ENCODE measurements around the gene PCDH15.

Gene PCDH15

DNA sequence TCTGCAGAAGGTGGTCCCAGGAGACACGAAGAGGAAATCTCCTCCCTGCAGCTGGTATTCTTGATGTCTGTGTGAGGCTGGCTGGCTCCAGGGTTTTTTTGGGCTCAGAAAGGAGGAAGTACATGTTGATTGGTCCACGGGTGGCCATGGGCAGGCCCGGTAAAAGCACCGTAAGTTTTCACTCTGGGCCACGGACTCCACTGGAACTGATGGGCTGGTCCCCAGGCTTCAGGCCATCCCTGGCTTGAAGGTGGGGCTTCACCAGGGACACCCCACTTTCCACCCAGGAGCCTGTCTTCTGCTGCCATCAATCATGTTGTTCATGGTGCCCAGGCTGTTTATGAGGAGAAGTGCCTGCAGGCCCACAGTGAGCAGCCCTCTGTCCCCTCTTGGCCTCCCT is 736.8 kb downstream of the PCDH15 start:
- no peak for TF ChIP-seq POLR2A (IDR thresholded peaks at IDR 0.05; ENCODE audit: low read depth, low read length)
- no peak for FAIRE-seq

DNA sequence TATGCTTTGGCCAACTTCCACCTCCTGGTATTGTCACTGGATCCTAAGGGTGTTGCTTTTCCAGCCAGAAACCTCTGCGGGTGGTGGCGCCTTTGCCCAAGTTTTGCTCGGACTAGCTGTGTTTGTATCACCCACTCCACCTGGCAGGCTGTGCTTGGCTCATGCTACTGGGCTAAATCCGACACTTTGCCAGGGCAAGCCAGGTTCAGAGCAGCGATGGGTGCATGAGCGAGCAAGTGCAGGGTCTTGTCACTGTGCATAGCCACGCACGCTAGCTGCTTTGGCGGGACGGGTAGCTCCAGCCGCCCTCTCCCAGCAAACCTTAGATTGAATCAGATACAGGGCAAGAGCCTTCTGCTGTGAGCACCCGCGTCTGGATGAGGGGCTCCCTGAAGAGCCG is 737.5 kb downstream of the PCDH15 start:
- FAIRE-seq (no peak), DNase-seq (ENCODE audit: insufficient read length, low spot score) (no peak)
- no peak for TF ChIP-seq POLR2A (IDR thresholded peaks at IDR 0.05; ENCODE audit: low read depth, low read length)

More for the DNA sequence above, 736.8 kb downstream of the PCDH15 start:
- DNase-seq (ENCODE audit: insufficient read length, low spot score) = no peak

- FAIRE-seq (no peak), DNase-seq (ENCODE audit: insufficient read length, low spot score) (no peak)
- TF ChIP-seq POLR2A (IDR thresholded peaks at IDR 0.05; ENCODE audit: low read depth, low read length) = no peak
These were observed 740.5 kb downstream of the PCDH15 start for GRCh38 chr10:54060572-54060971.

DNA sequence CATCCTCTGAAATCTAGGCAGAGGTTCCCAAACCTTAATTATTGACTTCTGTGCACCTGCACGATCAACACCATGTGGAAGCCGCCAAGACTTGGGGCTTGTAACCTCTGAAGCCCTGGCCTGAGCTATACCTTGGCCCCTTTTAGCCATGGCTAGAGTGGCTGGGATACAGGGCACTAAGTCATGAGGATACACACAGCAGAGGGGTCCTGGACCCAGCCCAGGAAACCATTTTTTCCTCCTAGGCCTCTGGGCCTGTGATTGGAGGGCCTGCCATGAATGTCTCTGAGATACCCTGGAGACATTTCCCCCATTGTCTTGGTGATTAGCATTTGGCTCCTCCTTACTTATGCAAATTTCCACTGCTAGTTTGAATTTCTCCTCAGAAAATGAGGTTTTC is 743.7 kb downstream of the PCDH15 start:
- DNase-seq (ENCODE audit: insufficient read length, low spot score) (no peak), FAIRE-seq (no peak)
- no peak for TF ChIP-seq POLR2A (IDR thresholded peaks at IDR 0.05; ENCODE audit: low read depth, low read length)

DNA sequence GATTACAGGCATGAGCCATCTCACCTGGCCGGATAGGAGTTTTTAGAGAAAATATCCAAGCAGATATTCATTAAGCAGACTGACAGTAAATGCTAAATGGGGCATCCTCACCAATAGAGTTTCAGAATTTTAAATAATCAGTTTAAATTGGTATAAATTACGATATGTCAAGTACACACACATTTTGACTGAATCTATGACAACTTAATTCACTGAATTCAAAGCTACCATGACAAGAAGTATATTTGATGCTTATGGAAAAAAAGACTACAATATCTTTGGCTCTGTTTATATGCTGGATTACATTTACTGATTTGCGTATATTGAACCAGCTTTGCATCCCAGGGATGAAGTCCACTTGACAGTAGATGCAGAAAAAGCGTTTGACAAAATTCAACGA is 774.7 kb downstream of the PCDH15 start:
- TF ChIP-seq POLR2A (IDR thresholded peaks at IDR 0.05; ENCODE audit: low read depth, low read length) = no peak
- DNase-seq (ENCODE audit: insufficient read length, low spot score) = no peak
- no peak for FAIRE-seq

DNA sequence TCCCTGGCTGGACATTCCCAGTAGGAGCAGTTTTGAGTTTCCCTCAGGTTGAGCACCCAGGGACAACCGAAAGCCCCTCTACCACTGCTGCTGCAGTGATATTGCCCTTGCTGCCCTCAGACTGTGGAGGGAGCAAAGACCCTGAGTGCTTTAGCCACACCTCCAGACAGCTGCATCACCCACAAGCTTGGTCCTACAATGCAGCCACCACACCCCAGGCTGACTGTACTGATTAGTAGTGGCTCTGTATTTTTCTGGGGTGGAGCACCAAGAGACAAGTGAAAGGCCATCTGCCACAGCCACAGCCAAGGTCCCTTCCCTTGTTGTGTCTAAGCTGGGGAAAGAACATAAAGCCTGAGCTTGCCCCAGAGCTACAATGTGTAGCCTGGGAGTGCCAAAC is 789.9 kb downstream of the PCDH15 start:
- DNase-seq (ENCODE audit: insufficient read length, low spot score) (no peak), FAIRE-seq (no peak)
- no peak for TF ChIP-seq POLR2A (IDR thresholded peaks at IDR 0.05; ENCODE audit: low read depth, low read length)

- TF ChIP-seq POLR2A (IDR thresholded peaks at IDR 0.05; ENCODE audit: low read depth, low read length) = no peak
- FAIRE-seq (no peak), DNase-seq (ENCODE audit: insufficient read length, low spot score) (no peak)
These were observed 790.6 kb downstream of the PCDH15 start for GRCh38 chr10:54010337-54010933.

DNA sequence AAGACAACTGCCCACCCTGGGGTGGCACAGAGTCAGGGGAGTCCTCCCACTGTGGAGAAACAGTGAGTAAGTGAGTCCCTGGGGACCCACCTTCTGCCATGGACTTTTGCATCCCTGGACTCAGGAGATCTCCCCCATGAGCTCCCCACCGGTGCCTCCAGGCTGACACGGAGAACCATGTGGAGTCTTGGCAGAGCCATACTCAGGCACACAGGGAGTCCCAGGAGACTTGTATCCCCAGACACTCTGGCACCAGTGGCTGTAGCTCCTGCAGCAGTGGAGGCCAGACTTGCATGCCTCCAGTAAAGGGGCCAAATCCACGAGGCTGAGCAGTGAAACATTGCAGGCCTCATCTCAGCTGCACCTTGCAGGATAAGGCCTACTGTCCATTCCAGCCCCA is 791.4 kb downstream of the PCDH15 start:
- DNase-seq (ENCODE audit: insufficient read length, low spot score) (no peak), FAIRE-seq (no peak)
- no peak for TF ChIP-seq POLR2A (IDR thresholded peaks at IDR 0.05; ENCODE audit: low read depth, low read length)

DNA sequence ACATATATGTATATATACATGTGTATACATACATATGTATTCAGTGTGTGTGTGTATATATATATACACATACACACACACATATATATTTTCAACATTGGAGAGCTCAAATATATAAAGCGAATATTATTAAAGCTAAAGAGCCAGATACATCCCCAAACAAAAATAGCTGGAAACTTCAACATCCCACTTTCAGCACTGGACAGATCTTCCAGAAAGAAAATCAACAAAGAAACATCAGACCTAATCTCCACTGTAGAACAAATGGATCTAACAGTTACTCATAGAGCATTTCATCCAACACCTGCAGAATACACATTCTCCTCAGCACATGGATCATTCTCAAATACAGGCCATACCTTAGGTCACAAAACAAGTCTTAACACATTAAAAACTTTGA is 799.0 kb downstream of the PCDH15 start:
- DNase-seq (ENCODE audit: insufficient read length, low spot score) (no peak), FAIRE-seq (no peak)
- TF ChIP-seq POLR2A (IDR thresholded peaks at IDR 0.05; ENCODE audit: low read depth, low read length) = no peak

DNA sequence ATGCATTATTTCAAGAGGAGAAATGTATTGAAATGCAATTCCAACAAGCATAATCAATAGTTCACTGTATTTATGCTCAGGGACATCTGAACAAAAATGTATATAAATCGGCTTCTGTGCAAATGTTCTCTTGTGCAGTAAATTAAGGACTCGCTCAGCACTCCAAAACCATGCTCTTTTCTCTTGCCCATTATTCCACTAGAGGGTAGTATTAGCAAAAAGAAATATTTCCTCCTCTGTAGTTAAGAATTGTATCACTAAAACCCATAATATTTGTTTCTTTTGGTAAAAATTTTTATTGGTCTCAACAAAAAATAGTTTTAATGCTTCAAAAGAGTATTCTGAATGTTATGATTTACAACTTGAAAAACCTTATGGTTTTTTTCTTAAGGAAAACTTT is 803.1 kb downstream of the PCDH15 start:
- TF ChIP-seq POLR2A (IDR thresholded peaks at IDR 0.05; ENCODE audit: low read depth, low read length) = no peak
- FAIRE-seq (no peak), DNase-seq (ENCODE audit: insufficient read length, low spot score) (no peak)

DNA sequence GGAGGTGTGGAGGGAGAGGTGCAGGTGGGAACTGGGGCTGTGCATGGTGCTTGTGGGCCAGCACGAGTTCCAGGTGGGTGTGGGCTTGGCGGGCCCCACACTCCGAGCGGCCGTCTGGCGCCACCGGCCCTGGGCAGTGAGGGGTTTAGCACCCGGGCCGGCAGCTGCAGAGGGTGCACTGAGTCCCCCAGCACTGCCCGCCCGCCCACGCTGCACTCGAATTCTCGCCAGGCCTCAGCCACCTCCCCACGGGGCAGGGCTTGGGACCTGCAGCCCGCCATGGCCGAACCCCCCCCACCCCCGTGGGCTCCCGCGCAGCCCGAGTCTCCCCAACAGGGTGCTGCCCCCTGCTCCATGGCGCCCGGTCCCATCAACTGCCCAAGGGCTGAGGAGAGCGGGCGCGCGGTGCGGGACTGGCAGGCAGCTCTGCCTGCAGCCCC is 810.2 kb downstream of the PCDH15 start:
- FAIRE-seq = no peak
- no peak for TF ChIP-seq POLR2A (IDR thresholded peaks at IDR 0.05; ENCODE audit: low read depth, low read length)

DNA sequence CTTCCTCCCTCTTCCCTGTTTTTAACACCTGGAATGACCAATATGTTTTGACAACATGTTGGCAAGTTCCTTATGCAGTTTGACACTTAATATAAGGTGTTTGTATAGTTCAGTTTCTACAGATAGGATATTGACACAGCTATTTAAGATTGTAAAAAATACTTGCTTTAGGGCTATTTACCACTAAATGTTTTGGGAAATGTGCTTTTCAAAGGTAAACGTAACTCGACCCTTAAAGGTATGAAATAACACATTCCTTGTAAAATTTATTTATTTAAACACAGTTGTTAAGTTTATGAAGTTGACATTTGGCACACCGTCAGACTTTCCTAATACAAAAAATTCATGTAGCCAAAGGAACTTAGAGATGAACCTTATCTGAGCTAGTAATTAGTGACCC is 817.6 kb downstream of the PCDH15 start:
- no peak for FAIRE-seq
- TF ChIP-seq POLR2A (IDR thresholded peaks at IDR 0.05; ENCODE audit: low read depth, low read length) = no peak
- DNase-seq (ENCODE audit: insufficient read length, low spot score) = no peak

More for the DNA sequence above, 810.2 kb downstream of the PCDH15 start:
- no peak for DNase-seq (ENCODE audit: insufficient read length, low spot score)

- DNase-seq (ENCODE audit: insufficient read length, low spot score) (no peak), FAIRE-seq (no peak)
- TF ChIP-seq POLR2A (IDR thresholded peaks at IDR 0.05; ENCODE audit: low read depth, low read length) = no peak
These were observed 820.8 kb downstream of the PCDH15 start for GRCh38 chr10:53980210-53980609.

GRCh38 chr10:53978301-53978700 is 822.7 kb downstream of the PCDH15 start:
- DNase-seq (ENCODE audit: insufficient read length, low spot score) = no peak
- TF ChIP-seq POLR2A (IDR thresholded peaks at IDR 0.05; ENCODE audit: low read depth, low read length) = no peak
- FAIRE-seq = no peak

GRCh38 chr10:53977267-53977666 is 823.8 kb downstream of the PCDH15 start:
- no peak for TF ChIP-seq POLR2A (IDR thresholded peaks at IDR 0.05; ENCODE audit: low read depth, low read length)
- FAIRE-seq = no peak
- no peak for DNase-seq (ENCODE audit: insufficient read length, low spot score)

GRCh38 chr10:53957401-53957800 is 843.6 kb downstream of the PCDH15 start:
- DNase-seq (ENCODE audit: insufficient read length, low spot score) (no peak), FAIRE-seq (no peak)

More at GRCh38 chr10:53957401-53957800, 843.6 kb downstream of the PCDH15 start:
- no peak for TF ChIP-seq POLR2A (IDR thresholded peaks at IDR 0.05; ENCODE audit: low read depth, low read length)
